Activated CD4-positive, alpha-beta T cell treated with anti-CD3 and anti-CD28 coated beads, Interleukin-2, amount 10 ng/mL, durations not matched to agents 24 days and 14 days (primary cell): Measurements from ENCODE around the gene ATP1A3. TPM values are rescaled to one million over a fixed set of nuclear protein-coding genes. Genes with fewer than 3 reads are reported as not detected.
A peak's percentile ranks its signal among the peaks of the same experiment; 100 is the strongest.

ENCODE experiments used
- DNase-seq: peaks from one replicate; pipeline ENCODE4 v3.0.0; 2022
- H3K27ac Mint-ChIP-seq: one replicate; pipeline ENCODE4 v1.8.0; 2022; ENCODE audit warnings: mild to moderate bottlenecking, mixed read lengths
- H3K27me3 Mint-ChIP-seq: one replicate; pipeline ENCODE4 v1.8.0; 2022; ENCODE audit warnings: mixed read lengths
- H3K36me3 Mint-ChIP-seq: one replicate; pipeline ENCODE4 v1.8.0; 2022; ENCODE audit warnings: low read depth, mild to moderate bottlenecking, mixed read lengths
- H3K4me1 Mint-ChIP-seq: one replicate; pipeline ENCODE4 v1.8.0; 2021; ENCODE audit warnings: mixed read lengths
- H3K4me3 Mint-ChIP-seq: one replicate; pipeline ENCODE4 v1.8.0; 2022; ENCODE audit warnings: mild to moderate bottlenecking, moderate library complexity, mixed read lengths
- H3K9me3 Mint-ChIP-seq: one replicate; pipeline ENCODE4 v1.8.0; 2021; ENCODE audit warnings: mixed read lengths
- intact Hi-C: fragments of 100-400 bp; cut with micrococcal nuclease; formaldehyde crosslinking; loops from one replicate; pipeline ENCODE4 v1.15.1; 2023
- total RNA-seq: library from RNA; stranded (reverse); gene quantifications from 2 replicates; pipeline ENCODE4 v1.2.3, GENCODE V29; 2022

ATP1A3 gene
- total RNA-seq, 1 donor from 2014 or later: 0.68 TPM

DNA sequence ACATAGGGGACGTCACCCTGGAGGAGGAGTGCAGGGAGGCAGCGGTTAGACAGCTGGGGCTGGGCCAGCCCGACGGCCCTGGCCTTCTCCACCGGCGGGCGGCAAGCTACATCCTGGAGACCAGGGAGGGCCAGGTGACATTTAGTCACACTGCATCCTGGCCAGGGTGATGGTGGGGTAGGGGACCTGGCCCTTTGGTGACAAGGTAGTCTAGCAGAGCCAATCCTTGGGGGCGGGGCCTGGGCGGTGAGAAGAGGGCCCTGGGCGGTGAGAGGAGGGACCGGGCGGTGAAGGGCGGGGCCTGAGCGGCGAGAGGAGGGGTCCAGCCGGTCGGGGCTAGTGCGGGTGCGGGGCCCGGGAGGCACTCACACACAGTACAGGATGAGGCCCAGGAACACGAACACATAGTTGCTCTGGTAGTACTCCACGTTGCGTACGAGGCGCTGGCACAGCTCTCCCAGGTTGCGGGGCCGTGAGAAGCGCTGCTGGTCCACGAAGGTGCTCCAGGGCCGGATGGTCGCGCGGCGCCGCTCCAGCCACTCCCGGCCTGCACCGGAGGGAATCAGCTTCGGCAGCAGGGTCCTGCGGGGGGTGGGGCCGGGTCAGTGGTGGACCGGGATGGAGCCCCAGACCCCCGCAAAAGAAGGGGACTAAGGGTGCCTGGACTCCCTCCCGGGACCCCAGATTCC is 35.5 kb downstream of the ATP1A3 start:
- peaks cover 14% of the 10 kb centered on the region for H3K4me1 Mint-ChIP-seq
- intact Hi-C loops: loop anchor here (1.0 kb wide), 4 partner anchors 13 to 98 kb away; partner anchors contain the start of gene RPS19
- H3K27me3 Mint-ChIP-seq: no peaks in the 10 kb centered on the region
- no peaks in the 10 kb centered on the region for H3K9me3 Mint-ChIP-seq
- DNase-seq: peak; percentile 97
- peak overlapping the region; percentile 74 for H3K27ac Mint-ChIP-seq
- H3K36me3 Mint-ChIP-seq: no peaks in the 10 kb centered on the region
- H3K4me3 Mint-ChIP-seq: peak overlapping the region; percentile 89

DNA sequence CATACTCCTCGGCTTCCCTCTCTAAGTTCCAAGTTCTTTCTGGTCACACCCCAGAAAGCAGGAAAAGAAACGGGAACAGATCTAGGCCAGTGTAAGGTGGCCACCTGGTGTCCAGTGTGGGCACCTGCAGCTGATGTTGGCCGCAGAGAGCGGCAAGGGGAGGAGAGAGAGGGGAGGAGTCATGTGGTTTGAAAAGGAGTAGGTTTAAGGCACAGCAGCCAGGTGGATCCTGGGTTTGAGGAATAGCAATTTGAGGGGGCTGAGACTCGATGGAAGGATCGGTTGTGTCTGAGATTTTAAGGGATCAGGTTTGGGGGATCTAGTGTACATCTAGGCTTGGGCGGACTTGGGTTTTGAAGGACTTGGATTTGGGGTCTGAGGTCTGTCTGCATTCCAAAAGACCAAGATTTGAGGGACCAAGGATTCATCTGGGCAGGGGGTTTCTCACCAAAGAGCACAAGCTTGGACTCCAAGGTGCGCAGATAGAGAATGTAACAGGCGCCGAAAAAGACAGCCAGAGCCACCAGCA is 36.1 kb downstream of the ATP1A3 start:
- H3K4me1 Mint-ChIP-seq: peaks cover 14% of the 10 kb centered on the region
- no peaks in the 10 kb centered on the region for H3K9me3 Mint-ChIP-seq
- intact Hi-C loops: no loop called here
- H3K27ac Mint-ChIP-seq: peak overlapping the region; percentile 74
- DNase-seq: peak; percentile 81
- no peaks in the 10 kb centered on the region for H3K27me3 Mint-ChIP-seq
- H3K36me3 Mint-ChIP-seq: no peaks in the 10 kb centered on the region
- H3K4me3 Mint-ChIP-seq: peak overlapping the region; percentile 89

DNA sequence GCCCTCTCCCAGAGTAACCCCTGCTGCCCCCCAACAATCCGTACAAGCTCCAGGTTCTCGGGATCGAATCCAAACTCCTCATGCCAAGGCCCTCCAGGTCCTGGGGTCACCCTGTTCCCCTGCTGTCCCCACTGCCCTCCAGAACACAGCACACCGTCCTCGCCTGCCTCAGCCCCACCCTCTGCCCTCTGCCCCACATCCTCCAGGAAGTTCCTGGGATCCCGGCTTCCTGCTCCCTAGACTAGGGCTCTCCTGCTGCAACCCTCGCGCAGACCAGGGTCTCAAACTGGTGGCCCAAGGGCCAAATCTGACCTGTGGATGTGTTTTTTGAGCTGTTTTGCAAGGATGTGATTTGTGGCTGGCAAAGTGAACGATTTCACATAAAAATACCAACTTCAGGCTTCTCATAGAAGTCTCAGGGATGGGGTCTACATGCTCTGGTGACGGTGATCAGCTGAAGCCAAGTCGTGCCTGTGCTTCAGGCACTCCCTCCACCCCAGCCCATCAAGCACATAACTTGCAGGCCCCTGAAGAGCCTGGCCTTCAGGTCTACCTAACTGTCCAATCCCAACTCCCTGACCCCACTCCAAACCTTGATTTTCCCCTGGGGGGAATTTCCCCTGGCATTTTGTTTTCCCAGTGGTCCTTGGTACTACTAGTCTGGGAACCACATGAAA is 36.7 kb downstream of the ATP1A3 start:
- peak overlapping the region; percentile 89 for H3K4me3 Mint-ChIP-seq
- DNase-seq: no peak
- H3K4me1 Mint-ChIP-seq: peaks cover 14% of the 10 kb centered on the region
- H3K9me3 Mint-ChIP-seq: no peaks in the 10 kb centered on the region
- H3K36me3 Mint-ChIP-seq: no peaks in the 10 kb centered on the region
- intact Hi-C loops: no loop called here
- no peaks in the 10 kb centered on the region for H3K27me3 Mint-ChIP-seq
- peak overlapping the region; percentile 74 for H3K27ac Mint-ChIP-seq

DNA sequence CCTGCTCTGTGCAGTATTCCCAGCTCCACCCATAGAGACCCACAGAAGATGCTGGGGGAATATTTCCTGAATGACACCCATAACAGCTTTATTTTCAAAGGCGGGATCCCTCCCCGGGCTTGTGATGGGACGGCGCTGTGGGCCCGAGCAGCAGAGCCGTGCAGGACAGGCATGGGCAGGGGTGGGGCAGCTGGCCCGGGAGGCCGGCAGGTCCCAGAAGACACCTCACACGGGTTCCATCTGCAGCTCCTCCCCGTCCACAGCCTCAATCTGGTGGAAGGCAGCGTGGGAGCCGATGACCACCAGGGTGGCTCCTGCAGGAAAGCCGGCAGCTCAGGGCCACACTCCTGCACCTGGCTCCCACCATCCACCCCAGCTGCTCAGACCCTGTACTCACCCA is 37.4 kb downstream of the ATP1A3 start:
- Mint-ChIP-seq H3K27ac (no peak overlapping the region), H3K4me3 (no peak overlapping the region), H3K4me1 (peaks cover 16% of the 10 kb centered on the region), H3K27me3 (no peaks in the 10 kb centered on the region), H3K36me3 (no peaks in the 10 kb centered on the region), H3K9me3 (no peaks in the 10 kb centered on the region)
- intact Hi-C loops: no loop called here
- no peak for DNase-seq

DNA sequence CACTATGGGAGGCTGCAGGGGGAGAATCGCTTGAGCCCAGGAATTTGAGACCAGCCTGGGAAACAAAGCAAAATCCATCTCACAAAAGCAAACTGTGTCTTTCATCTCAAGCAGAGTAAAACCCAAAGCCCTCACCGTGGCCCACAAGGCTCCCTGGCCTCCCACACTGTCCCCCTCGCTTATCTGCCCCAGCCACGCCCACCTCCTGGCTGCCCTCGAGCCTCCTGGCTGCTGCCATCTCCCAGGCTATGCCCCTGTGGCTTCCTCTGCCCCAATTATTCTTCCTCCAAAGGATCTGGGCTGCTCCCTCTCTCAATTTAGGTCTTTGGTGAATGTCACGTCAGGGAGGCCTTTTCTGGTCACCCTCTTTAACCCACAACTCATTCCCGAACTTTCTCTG is 38.5 kb downstream of the ATP1A3 start:
- Mint-ChIP-seq H3K4me3 (no peak overlapping the region), H3K36me3 (no peaks in the 10 kb centered on the region), H3K27me3 (no peaks in the 10 kb centered on the region), H3K4me1 (peaks cover 20% of the 10 kb centered on the region), H3K27ac (peak overlapping the region; percentile 28), H3K9me3 (no peaks in the 10 kb centered on the region)
- intact Hi-C loops: no loop called here
- DNase-seq: no peak

DNA sequence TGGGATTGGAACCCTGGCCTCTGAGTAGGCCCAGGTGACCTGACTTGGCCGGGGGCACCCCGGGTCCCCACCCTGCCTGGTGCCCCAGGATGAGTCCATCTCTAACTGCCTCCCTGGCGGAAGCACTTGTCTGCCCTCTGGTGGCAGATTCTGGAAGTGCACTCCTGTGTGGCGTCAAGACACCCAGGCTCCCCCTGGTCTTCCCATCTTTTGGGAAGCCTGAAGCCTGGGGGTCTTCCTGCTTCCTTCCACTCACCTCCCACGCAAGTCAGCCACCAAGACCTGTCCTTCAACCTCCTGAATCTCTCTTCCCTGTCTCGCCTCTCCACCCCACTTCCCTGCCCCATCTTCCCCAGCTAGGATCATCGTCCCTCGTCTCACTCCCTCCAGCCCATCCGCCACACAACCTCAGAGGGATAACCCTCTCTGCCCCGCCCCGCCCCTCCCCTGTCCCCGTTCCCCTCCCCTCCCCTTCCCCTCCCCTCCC is 42.3 kb downstream of the ATP1A3 start:
- Mint-ChIP-seq H3K4me3 (peak overlapping the region; percentile 49), H3K36me3 (peaks cover 2% of the 10 kb centered on the region), H3K27me3 (no peaks in the 10 kb centered on the region), H3K4me1 (peaks cover 21% of the 10 kb centered on the region), H3K9me3 (no peaks in the 10 kb centered on the region), H3K27ac (peak overlapping the region; percentile 78)
- peak; percentile 96 for DNase-seq
- intact Hi-C loops: loop anchor here (1.0 kb wide), 1 partner anchor 78 kb away; no protein-coding TSS in a partner anchor

DNA sequence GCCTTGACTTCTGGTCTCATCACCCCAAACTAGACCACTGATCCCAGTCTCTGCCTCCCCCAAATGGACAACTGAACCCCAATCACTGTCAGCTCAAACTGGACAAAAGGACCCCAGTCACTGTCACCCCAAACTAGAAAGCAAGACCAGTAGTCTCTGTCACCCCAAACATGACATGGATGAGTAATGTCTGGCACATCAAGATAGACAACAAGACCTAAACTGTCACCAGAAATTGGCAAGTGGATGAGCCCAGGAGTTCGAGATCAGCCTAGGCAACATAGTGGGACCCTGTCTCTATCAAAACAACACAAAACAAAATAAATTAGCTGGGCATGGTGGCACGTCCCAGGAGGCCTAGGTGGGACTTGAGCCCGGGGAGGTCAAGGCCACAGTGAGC is 46.9 kb downstream of the ATP1A3 start:
- Mint-ChIP-seq H3K4me1 (peaks cover 45% of the 10 kb centered on the region), H3K9me3 (no peaks in the 10 kb centered on the region), H3K36me3 (peaks cover 2% of the 10 kb centered on the region), H3K27ac (peak overlapping the region; percentile 86), H3K4me3 (peak overlapping the region; percentile 29), H3K27me3 (no peaks in the 10 kb centered on the region)
- intact Hi-C loops: loop anchor here (10.0 kb wide), 1 partner anchor 402 kb away; no protein-coding TSS in a partner anchor
- no peak for DNase-seq

DNA sequence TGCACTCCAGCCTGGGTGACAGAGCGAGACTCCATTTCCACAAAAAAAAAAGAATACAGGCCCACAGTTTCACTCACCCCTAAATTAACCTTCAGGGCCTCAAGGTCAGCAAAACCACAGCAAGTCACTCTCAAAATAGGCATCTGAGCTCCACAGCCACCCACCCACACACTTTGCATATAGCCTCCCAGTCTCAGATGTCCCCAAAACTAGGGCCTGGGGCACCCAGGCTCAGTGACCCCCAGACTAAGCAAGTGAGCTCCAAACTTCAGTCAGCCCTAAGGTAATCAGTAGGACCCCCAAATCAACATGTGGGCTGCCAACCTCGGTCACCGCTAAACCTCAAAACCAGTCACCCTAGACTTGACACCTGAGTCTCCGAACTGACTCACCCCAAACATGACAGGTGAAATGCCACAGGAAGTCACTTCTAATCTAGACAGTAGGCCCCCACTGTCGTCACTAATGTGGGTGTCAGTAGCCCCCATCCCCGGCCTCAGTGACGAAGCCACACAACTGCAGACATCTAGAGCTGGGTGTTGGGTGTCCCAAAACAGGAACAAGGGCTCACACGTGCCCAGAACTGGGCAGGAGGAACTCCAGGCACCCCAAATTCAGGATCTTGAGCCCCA is 48.8 kb downstream of the ATP1A3 start:
- intact Hi-C loops: loop anchor here (1.0 to 10.0 kb wide), 5 partner anchors 14 to 400 kb away; partner anchors contain the start of genes ERFL and RABAC1
- peak overlapping the region; percentile 76 for H3K4me3 Mint-ChIP-seq
- peak overlapping the region; percentile 99 for H3K27ac Mint-ChIP-seq
- H3K27me3 Mint-ChIP-seq: peaks cover 9% of the 10 kb centered on the region
- peaks cover 49% of the 10 kb centered on the region for H3K4me1 Mint-ChIP-seq
- peaks cover 2% of the 10 kb centered on the region for H3K36me3 Mint-ChIP-seq
- H3K9me3 Mint-ChIP-seq: no peaks in the 10 kb centered on the region
- DNase-seq: peak; percentile 90

DNA sequence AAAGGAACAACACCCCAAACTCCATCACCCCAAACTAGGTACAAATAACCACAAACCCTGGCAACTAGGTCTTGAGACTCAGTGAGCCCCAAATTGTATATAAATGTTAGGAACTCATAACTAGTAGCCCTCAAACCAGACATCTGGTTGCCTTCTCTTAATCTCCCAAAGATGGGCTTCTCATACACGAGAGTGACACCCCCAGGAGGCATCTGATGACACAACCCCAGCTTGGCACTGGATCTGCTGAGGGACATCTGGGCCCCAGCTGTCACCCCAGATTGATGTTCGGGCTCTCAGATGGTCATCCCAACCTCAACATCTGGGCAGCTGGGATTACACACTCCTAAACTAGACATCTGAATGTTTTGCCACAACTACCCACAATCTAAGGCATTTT is 49.7 kb downstream of the ATP1A3 start:
- Mint-ChIP-seq H3K36me3 (peaks cover 2% of the 10 kb centered on the region), H3K4me1 (peaks cover 46% of the 10 kb centered on the region), H3K27me3 (peaks cover 9% of the 10 kb centered on the region), H3K27ac (peak overlapping the region; percentile 99), H3K9me3 (no peaks in the 10 kb centered on the region), H3K4me3 (no peak overlapping the region)
- intact Hi-C loops: loop anchor here (2.0 to 10.0 kb wide), 2 partner anchors 16 to 400 kb away; partner anchors contain the start of gene ERFL
- no peak for DNase-seq

DNA sequence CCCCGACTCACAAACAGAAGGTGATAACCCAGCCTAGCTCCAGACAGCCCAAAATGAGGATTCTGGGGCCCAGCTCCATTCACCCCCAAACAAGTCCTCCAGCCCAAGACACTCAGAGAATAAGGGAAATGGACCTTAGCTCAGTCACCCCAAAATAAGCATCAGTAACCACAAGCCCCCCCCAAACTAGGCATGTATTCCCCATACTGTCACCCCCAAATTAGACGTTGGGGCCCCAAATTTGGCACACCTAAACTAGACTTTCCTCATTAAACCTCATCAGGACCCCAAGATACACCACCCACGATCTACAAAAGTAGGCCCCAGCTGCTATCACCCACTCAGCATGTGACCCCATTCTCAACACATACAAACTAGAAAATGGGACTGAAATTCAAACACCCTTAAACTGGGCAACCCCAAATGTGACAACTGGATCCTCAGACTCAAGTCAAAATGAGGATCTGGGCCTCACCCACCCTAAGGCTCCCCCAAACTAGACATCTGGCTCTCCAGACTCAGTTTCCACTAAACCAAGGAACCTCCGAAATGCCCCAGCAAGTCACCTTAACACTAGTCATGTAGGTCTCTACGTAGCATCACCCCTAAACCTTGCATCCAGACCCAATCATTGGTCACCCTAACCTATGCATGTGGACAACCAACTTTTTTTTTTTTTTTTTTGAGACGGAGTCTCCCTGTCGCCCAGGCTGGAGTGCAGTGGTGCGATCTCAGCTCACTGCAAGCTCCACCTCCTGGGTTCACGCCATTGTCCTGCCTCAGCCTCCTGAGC is 52.4 kb downstream of the ATP1A3 start:
- no peak for DNase-seq
- intact Hi-C loops: loop anchor here (10.0 kb wide), 1 partner anchor 397 kb away; no protein-coding TSS in a partner anchor
- H3K4me3 Mint-ChIP-seq: peak overlapping the region; percentile 60
- H3K27me3 Mint-ChIP-seq: peaks cover 12% of the 10 kb centered on the region
- no peaks in the 10 kb centered on the region for H3K36me3 Mint-ChIP-seq
- H3K9me3 Mint-ChIP-seq: no peaks in the 10 kb centered on the region
- H3K27ac Mint-ChIP-seq: peak overlapping the region; percentile 79
- H3K4me1 Mint-ChIP-seq: peaks cover 38% of the 10 kb centered on the region

DNA sequence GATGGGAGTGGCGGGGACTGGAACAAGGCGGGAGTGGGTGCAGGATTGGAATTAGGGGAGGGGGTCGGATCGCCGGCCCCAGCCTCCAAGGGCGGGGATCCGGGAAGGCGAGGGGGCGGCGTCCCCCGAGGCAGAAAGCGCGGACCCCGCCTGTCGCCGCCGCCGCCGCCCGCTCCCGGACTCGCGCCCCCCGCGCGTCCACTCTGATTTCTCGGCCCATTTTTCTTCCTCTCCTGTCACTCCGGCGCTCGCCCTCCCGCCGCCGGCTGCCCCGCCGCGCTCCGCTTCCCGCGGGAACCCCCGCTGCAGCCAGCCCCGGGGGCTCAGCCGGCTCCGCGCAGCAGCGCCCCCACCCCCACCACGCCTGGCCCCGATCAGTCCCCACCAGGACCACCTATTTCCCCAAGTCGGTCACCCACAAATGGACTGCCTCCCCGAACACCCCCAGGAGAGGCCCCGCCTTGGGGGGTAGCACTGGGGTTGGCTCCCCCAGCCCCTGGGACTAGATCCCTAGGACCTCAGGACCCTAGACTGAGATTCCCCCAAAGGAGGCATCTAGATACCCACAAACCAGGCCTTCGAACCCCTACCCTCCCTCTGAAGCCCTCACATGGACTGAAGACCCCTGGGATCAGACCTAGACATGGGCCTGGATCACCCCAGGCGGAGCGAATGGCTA is 53.2 kb downstream of the ATP1A3 start:
- Mint-ChIP-seq H3K4me1 (peaks cover 39% of the 10 kb centered on the region), H3K9me3 (no peaks in the 10 kb centered on the region), H3K4me3 (peak overlapping the region; percentile 90), H3K27me3 (peaks cover 15% of the 10 kb centered on the region), H3K36me3 (no peaks in the 10 kb centered on the region), H3K27ac (peak overlapping the region; percentile 89)
- DNase-seq: no peak
- intact Hi-C loops: loop anchor here (10.0 kb wide), 1 partner anchor 396 kb away; no protein-coding TSS in a partner anchor

DNA sequence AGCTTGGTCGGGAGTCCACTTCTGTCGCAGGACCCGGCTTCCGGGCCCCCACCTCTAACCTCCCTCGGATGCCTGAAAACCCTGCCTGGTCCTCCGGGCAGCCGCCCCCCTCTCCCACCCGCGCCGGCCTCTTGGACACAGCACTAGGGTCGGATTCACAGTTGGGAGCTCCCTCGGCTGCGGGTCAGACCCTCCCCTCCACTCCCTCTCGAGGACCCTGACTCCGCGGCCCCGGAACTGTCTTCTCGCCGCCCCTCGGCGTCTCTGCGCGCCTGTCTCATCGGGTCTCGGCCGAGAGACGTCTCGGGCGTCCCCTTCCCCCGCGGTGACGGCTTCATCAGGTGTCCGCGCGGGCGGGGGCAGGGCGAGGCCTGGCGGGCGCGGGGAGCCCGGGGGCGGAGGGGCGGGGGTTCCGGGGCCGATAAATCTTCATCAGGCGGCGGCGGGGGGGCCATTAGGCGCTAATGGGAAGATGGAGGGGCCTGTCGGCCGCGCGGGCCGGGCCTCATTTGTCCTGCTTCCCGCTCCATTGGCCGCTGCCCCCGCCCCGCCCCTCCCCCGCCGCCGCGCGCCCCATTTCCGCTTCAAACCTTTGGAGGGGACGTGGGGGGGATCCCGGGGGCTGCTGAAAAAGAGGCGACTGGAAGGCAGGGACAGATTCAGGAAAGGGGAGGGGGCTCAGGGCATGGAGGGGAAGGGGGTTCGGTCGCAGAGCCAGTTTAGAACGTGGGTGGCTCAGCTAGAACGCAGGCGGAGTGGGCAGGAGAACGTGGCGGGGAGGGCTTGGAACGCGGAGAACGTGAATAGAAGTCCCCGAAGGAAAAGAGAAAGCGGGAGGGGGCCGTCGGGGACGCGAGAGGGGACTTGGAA is 53.9 kb downstream of the ATP1A3 start:
- DNase-seq: peak; percentile 78

More for the DNA sequence above, 53.9 kb downstream of the ATP1A3 start:
- H3K4me1 Mint-ChIP-seq: peaks cover 36% of the 10 kb centered on the region
- peaks cover 20% of the 10 kb centered on the region for H3K27me3 Mint-ChIP-seq
- peak overlapping the region; percentile 90 for H3K4me3 Mint-ChIP-seq
- H3K36me3 Mint-ChIP-seq: no peaks in the 10 kb centered on the region
- intact Hi-C loops: loop anchor here (10.0 kb wide), 1 partner anchor 395 kb away; no protein-coding TSS in a partner anchor
- H3K9me3 Mint-ChIP-seq: no peaks in the 10 kb centered on the region
- peak overlapping the region; percentile 89 for H3K27ac Mint-ChIP-seq
